GM19467 (cell line): ENCODE results near the gene GNG2.
A peak's percentile ranks its signal among the peaks of the same experiment; 100 is the strongest.

Source experiments
- ATAC-seq: cut with Tn5 transposase; IDR thresholded peaks from one replicate; pipeline ENCODE4 v1.9.1; 2021; ENCODE audit warnings: mild to moderate bottlenecking, moderate library complexity; ENCODE audit not compliant: unreplicated experiment

Gene GNG2

GRCh38 chr14:51860164-51860824 lies at the start of gene GNG2:
Gene GNG2, plus strand, starts transcription at chr14:51860612. Its CDS starts 90,067 bp downstream, at chr14:51950679.
- ATAC-seq = peak; percentile 83

GRCh38 chr14:51811706-51812105 lies 48.7 kb upstream of the GNG2 start:
- no peak for ATAC-seq

GRCh38 chr14:51816031-51816430 lies 44.4 kb upstream of the GNG2 start:
- ATAC-seq = no peak

GRCh38 chr14:51817326-51817725 lies 43.1 kb upstream of the GNG2 start:
- ATAC-seq = no peak

GRCh38 chr14:51818748-51819380 lies 41.5 kb upstream of the GNG2 start:
- no peak for ATAC-seq

GRCh38 chr14:51821822-51822221 lies 38.6 kb upstream of the GNG2 start:
- no peak for ATAC-seq

GRCh38 chr14:51822499-51822898 lies 37.9 kb upstream of the GNG2 start:
- no peak for ATAC-seq

GRCh38 chr14:51823706-51824105 lies 36.7 kb upstream of the GNG2 start:
- no peak for ATAC-seq

GRCh38 chr14:51824191-51824590 lies 36.2 kb upstream of the GNG2 start:
- ATAC-seq = no peak

- no peak for ATAC-seq
Measured at GRCh38 chr14:51825926-51826325, 34.5 kb upstream of the GNG2 start.

- peak; percentile 84 for ATAC-seq
Measured at GRCh38 chr14:51828017-51828797, 32.2 kb upstream of the GNG2 start.

- ATAC-seq = no peak
Measured at GRCh38 chr14:51834240-51834639, 26.2 kb upstream of the GNG2 start.

- no peak for ATAC-seq
Measured at GRCh38 chr14:51836417-51836816, 24.0 kb upstream of the GNG2 start.

- peak; percentile 25 for ATAC-seq
Measured at GRCh38 chr14:51844081-51844881, 16.1 kb upstream of the GNG2 start.

- ATAC-seq = no peak
Measured at GRCh38 chr14:51845811-51846210, 14.6 kb upstream of the GNG2 start.

GRCh38 chr14:51846631-51847488 lies 13.6 kb upstream of the GNG2 start:
- peak; percentile 65 for ATAC-seq

- ATAC-seq = no peak
Measured at GRCh38 chr14:51847489-51847796, 13.0 kb upstream of the GNG2 start.

- no peak for ATAC-seq
Measured at GRCh38 chr14:51848120-51848519, 12.3 kb upstream of the GNG2 start.

GRCh38 chr14:51849097-51849496 lies 11.3 kb upstream of the GNG2 start:
- no peak for ATAC-seq

- no peak for ATAC-seq
Measured at GRCh38 chr14:51850651-51851050, 9.8 kb upstream of the GNG2 start.
